HUES48 (cell line): Measurements from ENCODE around the gene PPP2R3C.

Source experiments
- H3K27ac ChIP-seq: one replicate; pipeline ENCODE4 v1.7.0; 2013; ENCODE audit warnings: low read depth, low read length, inconsistent platforms
- H3K27me3 ChIP-seq: 2 replicates; pipeline ENCODE4 v1.6.1; 2013; ENCODE audit warnings: mild to moderate bottlenecking, low read length; ENCODE audit not compliant: control insufficient read depth, insufficient read depth
- H3K36me3 ChIP-seq: 2 replicates; pipeline ENCODE4 v1.6.1; 2013; ENCODE audit warnings: low read length; ENCODE audit not compliant: control insufficient read depth, insufficient read depth
- H3K4me1 ChIP-seq: 2 replicates; pipeline ENCODE4 v1.6.1; 2013; ENCODE audit warnings: mild to moderate bottlenecking, low read length; ENCODE audit not compliant: control insufficient read depth, insufficient read depth
- H3K4me3 ChIP-seq: 2 replicates; pipeline ENCODE4 v1.5.1; 2013; ENCODE audit warnings: mild to moderate bottlenecking, low read depth, low read length
- H3K9ac ChIP-seq: 2 replicates; pipeline ENCODE4 v1.6.1; 2013; ENCODE audit warnings: mild to moderate bottlenecking, low read depth, low read length, moderate library complexity
- H3K9me3 ChIP-seq: 2 replicates; pipeline ENCODE4 v1.6.1; 2013; ENCODE audit warnings: low read length; ENCODE audit not compliant: control insufficient read depth, insufficient read depth

The PPP2R3C gene

GRCh38 chr14:35121887-35122695 lies at the start of gene PPP2R3C, which contains the start of gene PRORP:
PPP2R3C (minus strand) TSS chr14:35121990; CDS start chr14:35121959, 31 bp downstream.
PRORP (plus strand) TSS chr14:35122552; CDS start chr14:35123246, 694 bp downstream.
- peak within 1 kb of the TSS; percentile 100 for H3K27ac ChIP-seq

GRCh38 chr14:35167496-35167895 lies 45.7 kb upstream of the PPP2R3C start:
- no peak overlapping the region for H3K9ac ChIP-seq
- no peaks in the 10 kb centered on the region for H3K4me1 ChIP-seq
- no peak overlapping the region for H3K4me3 ChIP-seq
- 0 out of 2 replicates have a peak, but pooled peaks cover 2% of the 10 kb centered on the region for H3K36me3 ChIP-seq
- H3K27ac ChIP-seq = no peak overlapping the region
- H3K9me3 ChIP-seq = no peaks in the 10 kb centered on the region
- H3K27me3 ChIP-seq = no peaks in the 10 kb centered on the region

More at GRCh38 chr14:35121887-35122695, at the start of gene PPP2R3C, which contains the start of gene PRORP:
- Histone ChIP-seq H3K9ac (peak within 1 kb of the TSS; percentile 99), H3K4me1 (peaks cover 8% of the 10 kb centered on the region; the same call in 1 of the 2 replicates), H3K36me3 (peaks cover 10% of the 10 kb centered on the region), H3K4me3 (peak within 1 kb of the TSS; percentile 89), H3K9me3 (no peaks in the 10 kb centered on the region), H3K27me3 (no peaks in the 10 kb centered on the region)

GRCh38 chr14:35164849-35165248 lies 43.1 kb upstream of the PPP2R3C start:
- Histone ChIP-seq H3K36me3 (0 out of 2 replicates have a peak, but pooled peaks cover 2% of the 10 kb centered on the region), H3K9me3 (no peaks in the 10 kb centered on the region), H3K4me1 (no peaks in the 10 kb centered on the region), H3K27ac (no peak overlapping the region), H3K9ac (no peak overlapping the region), H3K4me3 (no peak overlapping the region), H3K27me3 (no peaks in the 10 kb centered on the region)

GRCh38 chr14:35163384-35163783 lies 41.6 kb upstream of the PPP2R3C start:
- Histone ChIP-seq H3K27ac (no peak overlapping the region), H3K9ac (no peak overlapping the region), H3K36me3 (peaks cover 16% of the 10 kb centered on the region), H3K9me3 (no peaks in the 10 kb centered on the region), H3K27me3 (no peaks in the 10 kb centered on the region), H3K4me3 (no peak overlapping the region), H3K4me1 (no peaks in the 10 kb centered on the region)

- no peaks in the 10 kb centered on the region for H3K9me3 ChIP-seq
- H3K4me3 ChIP-seq = no peak overlapping the region
- H3K27ac ChIP-seq = no peak overlapping the region
- H3K36me3 ChIP-seq = peaks cover 13% of the 10 kb centered on the region
- peaks cover 3% of the 10 kb centered on the region; the same call in 1 of the 2 replicates for H3K4me1 ChIP-seq
- no peaks in the 10 kb centered on the region for H3K27me3 ChIP-seq
- H3K9ac ChIP-seq = no peak overlapping the region
Measured at GRCh38 chr14:35161231-35161630, 39.4 kb upstream of the PPP2R3C start.

- H3K27ac ChIP-seq = no peak overlapping the region
- H3K36me3 ChIP-seq = peaks cover 13% of the 10 kb centered on the region
- H3K4me3 ChIP-seq = no peak overlapping the region
- H3K9ac ChIP-seq = no peak overlapping the region
- H3K27me3 ChIP-seq = no peaks in the 10 kb centered on the region
- H3K4me1 ChIP-seq = peaks cover 8% of the 10 kb centered on the region; the same call in 1 of the 2 replicates
- no peaks in the 10 kb centered on the region for H3K9me3 ChIP-seq
Measured at GRCh38 chr14:35159742-35160409, 38.1 kb upstream of the PPP2R3C start.

GRCh38 chr14:35158951-35159653 lies 37.3 kb upstream of the PPP2R3C start:
- Histone ChIP-seq H3K27ac (peak overlapping the region; percentile 12), H3K9ac (no peak overlapping the region), H3K9me3 (no peaks in the 10 kb centered on the region)

GRCh38 chr14:35158491-35158890 lies 36.7 kb upstream of the PPP2R3C start:
- H3K4me3 ChIP-seq = no peak overlapping the region
- no peaks in the 10 kb centered on the region for H3K27me3 ChIP-seq
- no peak overlapping the region for H3K9ac ChIP-seq
- peaks cover 8% of the 10 kb centered on the region; the same call in 1 of the 2 replicates for H3K4me1 ChIP-seq
- no peaks in the 10 kb centered on the region for H3K9me3 ChIP-seq
- peaks cover 19% of the 10 kb centered on the region for H3K36me3 ChIP-seq
- H3K27ac ChIP-seq = no peak overlapping the region

More at GRCh38 chr14:35158951-35159653, 37.3 kb upstream of the PPP2R3C start:
- H3K36me3 ChIP-seq = peaks cover 14% of the 10 kb centered on the region
- H3K27me3 ChIP-seq = no peaks in the 10 kb centered on the region
- H3K4me1 ChIP-seq = peaks cover 8% of the 10 kb centered on the region; the same call in 1 of the 2 replicates
- no peak overlapping the region for H3K4me3 ChIP-seq

GRCh38 chr14:35155962-35156361 lies 34.2 kb upstream of the PPP2R3C start:
- Histone ChIP-seq H3K4me1 (peaks cover 8% of the 10 kb centered on the region; the same call in 1 of the 2 replicates), H3K27ac (peak overlapping the region; percentile 28), H3K36me3 (peaks cover 21% of the 10 kb centered on the region), H3K9me3 (no peaks in the 10 kb centered on the region), H3K4me3 (no peak overlapping the region; the same call in 1 of the 2 replicates), H3K27me3 (no peaks in the 10 kb centered on the region), H3K9ac (no peak overlapping the region)

- H3K4me1 ChIP-seq = peaks cover 8% of the 10 kb centered on the region; the same call in 1 of the 2 replicates
- no peak overlapping the region for H3K9ac ChIP-seq
- H3K27me3 ChIP-seq = no peaks in the 10 kb centered on the region
- H3K27ac ChIP-seq = no peak overlapping the region
- H3K4me3 ChIP-seq = no peak overlapping the region
- peaks cover 13% of the 10 kb centered on the region for H3K36me3 ChIP-seq
- no peaks in the 10 kb centered on the region for H3K9me3 ChIP-seq
Measured at GRCh38 chr14:35154016-35154415, 32.2 kb upstream of the PPP2R3C start.
